HG03066 (cell line): ENCODE measurements around the gene UROC1.

Experiments used
- ATAC-seq: cut with Tn5 transposase; IDR thresholded peaks from one replicate; pipeline ENCODE4 v1.9.1; 2021; ENCODE audit warnings: low read depth; ENCODE audit not compliant: unreplicated experiment

The UROC1 gene

GRCh38 chr3:126466886-126467610 is 50.5 kb downstream of the UROC1 start:
- ATAC-seq: no peak

GRCh38 chr3:126465928-126466544 is 51.5 kb downstream of the UROC1 start:
- no peak for ATAC-seq

- no peak for ATAC-seq
Measured at GRCh38 chr3:126464997-126465396, 52.6 kb downstream of the UROC1 start.

GRCh38 chr3:126464494-126464893 is 53.1 kb downstream of the UROC1 start:
- ATAC-seq: no peak

GRCh38 chr3:126464093-126464492 is 53.5 kb downstream of the UROC1 start:
- no peak for ATAC-seq

- ATAC-seq: no peak
Measured at GRCh38 chr3:126463521-126463920, 54.1 kb downstream of the UROC1 start.

- no peak for ATAC-seq
Measured at GRCh38 chr3:126461450-126462070, 56.0 kb downstream of the UROC1 start.

GRCh38 chr3:126460381-126460780 is 57.2 kb downstream of the UROC1 start:
- ATAC-seq: no peak

- no peak for ATAC-seq
Measured at GRCh38 chr3:126459763-126460127, 57.8 kb downstream of the UROC1 start.

- no peak for ATAC-seq
Measured at GRCh38 chr3:126459111-126459762, 58.3 kb downstream of the UROC1 start.

GRCh38 chr3:126456766-126457388 is 60.7 kb downstream of the UROC1 start:
- no peak for ATAC-seq

- no peak for ATAC-seq
Measured at GRCh38 chr3:126456211-126456610, 61.4 kb downstream of the UROC1 start.

GRCh38 chr3:126454437-126455198 is 63.0 kb downstream of the UROC1 start:
- ATAC-seq: no peak

GRCh38 chr3:126454025-126454424 is 63.5 kb downstream of the UROC1 start:
- ATAC-seq: no peak

- ATAC-seq: no peak
Measured at GRCh38 chr3:126452213-126452612, 65.4 kb downstream of the UROC1 start.

GRCh38 chr3:126451511-126451910 is 66.1 kb downstream of the UROC1 start:
- ATAC-seq: no peak

GRCh38 chr3:126450744-126451143 is 66.8 kb downstream of the UROC1 start:
- no peak for ATAC-seq

- no peak for ATAC-seq
Measured at GRCh38 chr3:126450219-126450618, 67.4 kb downstream of the UROC1 start.

GRCh38 chr3:126449621-126450051 is 67.9 kb downstream of the UROC1 start:
- no peak for ATAC-seq

- ATAC-seq: no peak
Measured at GRCh38 chr3:126448893-126449180, 68.7 kb downstream of the UROC1 start.
